ENCODE data around the gene GSS.

DNA sequence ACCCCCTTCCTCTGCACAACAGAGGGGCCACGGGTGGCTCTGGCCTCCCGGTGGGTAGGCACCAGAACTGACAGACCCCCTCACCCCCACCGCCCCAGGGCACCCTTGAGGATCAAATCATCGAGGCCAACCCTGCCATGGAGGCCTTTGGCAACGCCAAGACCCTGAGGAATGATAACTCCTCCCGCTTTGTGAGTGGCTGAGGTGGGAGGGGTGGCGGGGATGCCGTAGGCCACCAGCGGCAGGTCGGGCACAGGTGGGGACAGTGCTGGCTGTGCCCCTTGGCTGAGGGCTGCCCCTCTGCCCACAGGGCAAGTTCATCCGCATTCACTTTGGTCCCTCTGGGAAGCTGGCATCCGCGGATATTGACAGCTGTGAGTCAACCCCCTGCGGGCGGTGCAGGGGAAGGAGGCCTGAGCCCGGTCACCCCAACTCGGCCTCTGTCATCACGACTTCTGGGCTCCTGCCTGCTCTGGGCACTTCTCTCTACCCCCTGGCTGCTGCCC, 29.2 kb upstream of the GSS start:
- TF ChIP-seq EZH2 (IDR thresholded peaks at IDR 0.05), result no peak
- TF ChIP-seq YY1 (IDR thresholded peaks at IDR 0.05; ENCODE audit: extremely low read depth, insufficient replicate concordance, low read depth, low read length), result no peak
- no peak for TF ChIP-seq CTCF (IDR thresholded peaks at IDR 0.05 in 2 of 3, conservative IDR thresholded peaks at IDR 0.05 in 1 of 3; ENCODE audit: borderline replicate concordance in 1 of 3, insufficient read depth in 1 of 3, low read depth in 2 of 3, low read length in 2 of 3)
- no peak for TF ChIP-seq EZH2phosphoT487 (IDR thresholded peaks at IDR 0.05; ENCODE audit: borderline replicate concordance)
- TF ChIP-seq MAX (IDR thresholded peaks at IDR 0.05), result no peak
- no peak for TF ChIP-seq POLR2A (IDR thresholded peaks at IDR 0.05; ENCODE audit: borderline replicate concordance, extremely low read depth, insufficient read depth, insufficient read length)
- TF ChIP-seq POLR2AphosphoS5 (IDR thresholded peaks at IDR 0.05; ENCODE audit: low read depth, low read length), result no peak
- no peak for TF ChIP-seq SP1 (IDR thresholded peaks at IDR 0.05; ENCODE audit: low read depth)
- TF ChIP-seq RAD21 (IDR thresholded peaks at IDR 0.05; ENCODE audit: low read depth), result no peak
- no peak for TF ChIP-seq CEBPB (IDR thresholded peaks at IDR 0.05; ENCODE audit: low read depth)

All from HCT116 (cell line).